Superior temporal gyrus (tissue), 1 donor: ENCODE results near the gene C12orf50.
A peak's percentile ranks its signal among the peaks of the same experiment; 100 is the strongest.
"Not testable (repeated sequence)": the region's sequence is repeated elsewhere in the genome, so short reads cannot be mapped to it uniquely, and the experiment has no call there.

ENCODE experiments used
- DNase-seq: peaks from one replicate; pipeline ENCODE4 v3.0.0-alpha.2; 2016; ENCODE audit errors: extremely low spot score

Gene C12orf50

GRCh38 chr12:87988534-87988933 is 40.7 kb downstream of the C12orf50 start:
- DNase-seq, result no peak

- no peak for DNase-seq
Observed at GRCh38 chr12:87985069-87985675, 44.0 kb downstream of the C12orf50 start.

DNA sequence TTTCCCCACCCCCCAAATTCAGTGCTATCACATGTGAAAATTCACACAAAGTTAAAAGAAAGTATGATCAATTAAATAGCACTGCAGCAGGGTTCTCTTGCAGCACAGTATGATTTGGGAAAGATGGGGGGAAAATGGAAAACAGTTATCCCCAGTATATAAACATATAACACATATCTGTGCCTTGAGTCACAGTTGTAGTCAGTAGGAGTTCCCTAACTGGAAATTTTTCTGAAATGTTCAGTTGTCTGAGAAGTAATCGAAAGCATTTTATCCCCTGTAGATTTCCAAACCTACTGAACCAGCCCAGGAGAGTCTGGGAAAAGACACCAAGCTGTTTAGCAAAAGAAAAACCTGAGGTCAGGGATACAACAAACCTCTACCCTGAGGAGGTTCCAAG is 47.0 kb downstream of the C12orf50 start:
- DNase-seq, result no peak

GRCh38 chr12:87981495-87981894 is 47.7 kb downstream of the C12orf50 start:
- no peak for DNase-seq

- no peak for DNase-seq
Observed at GRCh38 chr12:87975879-87976278, 53.3 kb downstream of the C12orf50 start.

GRCh38 chr12:87967871-87968270 is 61.3 kb downstream of the C12orf50 start:
- no peak for DNase-seq

DNA sequence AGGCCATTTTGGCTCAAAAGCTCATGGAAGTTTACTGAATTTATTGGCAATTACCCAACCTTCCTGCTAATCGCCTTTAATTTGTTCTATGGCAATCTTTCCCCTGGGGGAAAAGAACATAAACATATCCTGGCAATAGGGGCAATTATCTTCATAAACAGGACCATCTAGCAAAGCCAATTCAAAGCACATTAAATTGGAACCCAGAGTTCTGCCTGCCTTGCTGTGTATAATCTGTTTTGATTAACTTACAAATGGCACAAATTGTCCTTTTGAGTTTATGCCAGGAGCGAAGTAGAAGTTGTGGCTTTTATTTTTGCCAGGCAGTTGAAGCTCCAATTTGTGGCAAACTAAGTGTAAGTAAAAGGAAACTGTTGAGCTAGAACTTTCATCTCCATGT is 68.6 kb downstream of the C12orf50 start:
- no peak for DNase-seq

- DNase-seq, result not testable (repeated sequence)
Observed at GRCh38 chr12:87954028-87954427, 75.2 kb downstream of the C12orf50 start.

DNA sequence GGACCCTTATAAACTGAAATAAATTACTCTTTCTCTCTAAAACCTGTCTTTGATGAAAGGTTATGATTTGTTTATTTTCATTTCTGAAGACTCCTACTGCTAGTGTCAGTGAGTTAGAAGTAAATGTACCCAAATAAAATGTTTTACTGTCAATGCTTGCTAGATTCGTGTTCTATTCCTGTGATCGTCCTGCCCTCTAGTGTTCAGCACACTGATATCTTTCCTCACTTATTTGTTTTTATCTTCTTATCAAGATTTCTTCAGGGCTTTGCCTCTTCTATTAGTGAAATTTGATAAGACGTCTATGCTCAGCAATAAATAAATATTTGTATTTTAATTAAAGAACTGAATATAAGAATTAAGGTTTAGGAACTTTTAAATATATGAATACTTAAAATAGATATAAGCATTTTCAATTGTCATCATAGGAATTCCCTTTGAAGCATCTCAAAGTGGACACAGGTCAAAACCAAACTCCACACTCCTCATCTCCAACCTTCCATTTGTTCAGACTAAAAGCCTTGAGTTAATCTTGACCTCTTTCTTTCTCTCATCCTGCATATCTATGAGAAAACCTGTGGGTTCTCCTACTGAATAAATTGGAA is 75.8 kb downstream of the C12orf50 start:
- peak; percentile 82 for DNase-seq

GRCh38 chr12:87952850-87953249 is 76.4 kb downstream of the C12orf50 start:
- DNase-seq, result no peak

DNA sequence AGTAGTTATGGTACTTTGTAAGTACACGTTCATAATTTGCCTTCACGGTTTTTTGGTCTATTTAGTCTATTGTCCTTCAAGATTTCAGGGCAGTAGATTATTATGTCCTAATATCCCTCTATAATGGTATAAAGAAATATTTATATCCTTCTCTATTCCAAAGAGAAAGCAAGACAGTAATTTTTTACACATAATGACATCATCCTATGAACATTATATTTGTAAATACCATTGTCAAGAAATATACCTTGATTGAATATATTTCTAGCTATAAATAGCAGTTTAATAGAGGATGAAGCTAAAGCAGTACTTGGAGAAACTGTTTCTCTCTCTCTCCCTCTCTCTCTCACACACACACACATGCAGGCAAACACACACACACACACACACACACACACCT is 77.0 kb downstream of the C12orf50 start:
- DNase-seq, result no peak

- no peak for DNase-seq
Observed at GRCh38 chr12:87943762-87944161, 85.4 kb downstream of the C12orf50 start.

- DNase-seq, result no peak
Observed at GRCh38 chr12:87943023-87943422, 86.2 kb downstream of the C12orf50 start.

DNA sequence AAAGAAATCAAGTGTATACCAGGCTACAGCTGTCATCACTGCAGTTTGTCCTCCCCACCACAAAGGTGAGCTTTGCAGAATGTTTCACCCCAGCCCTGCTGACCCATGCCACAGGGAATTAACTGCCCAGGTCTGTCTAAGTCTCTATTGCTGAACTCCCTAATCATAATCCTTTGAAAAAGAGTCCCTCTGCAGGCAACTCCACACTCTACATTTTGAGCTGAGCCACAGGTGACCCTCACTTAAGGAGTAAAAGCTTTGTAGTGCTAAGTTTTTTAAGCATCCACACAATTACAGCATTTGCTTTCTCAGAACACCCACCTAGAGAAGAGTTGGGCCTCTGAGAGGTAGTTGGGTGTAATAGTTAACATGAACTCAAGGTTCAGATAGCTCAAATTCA is 90.0 kb downstream of the C12orf50 start:
- no peak for DNase-seq

- DNase-seq, result no peak
Observed at GRCh38 chr12:87935216-87935615, 94.0 kb downstream of the C12orf50 start.

DNA sequence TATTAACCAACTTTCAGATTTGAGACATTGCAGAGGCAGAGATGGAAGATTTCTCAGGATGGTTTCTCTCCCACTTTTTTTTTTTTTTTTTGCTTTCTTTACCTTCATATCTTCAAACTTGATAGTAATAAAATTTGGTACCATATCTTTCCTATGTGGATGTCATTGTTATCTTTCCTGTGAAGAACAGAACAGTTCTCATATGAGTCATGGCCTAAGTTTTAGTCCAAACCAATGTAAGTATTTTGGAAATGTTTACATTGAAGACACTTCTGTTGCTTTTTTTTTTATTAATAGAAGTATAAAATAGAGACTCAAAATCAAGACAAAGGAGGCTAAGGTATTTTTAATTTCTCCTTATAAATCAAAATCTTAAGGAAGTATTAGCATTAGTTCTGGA is 95.2 kb downstream of the C12orf50 start:
- DNase-seq, result no peak

GRCh38 chr12:87931812-87932211 is 97.4 kb downstream of the C12orf50 start:
- no peak for DNase-seq

- DNase-seq, result no peak
Observed at GRCh38 chr12:87930627-87931026, 98.6 kb downstream of the C12orf50 start.
